CD4-positive, alpha-beta T cell treated with Interleukin-10 for 1 hour (primary cell): ENCODE data around the gene IGSF5.

ENCODE experiments used
- DNase-seq: peaks from one replicate; pipeline ENCODE4 v3.0.0-alpha.2; 2020

IGSF5 gene

GRCh38 chr21:39834543-39834942 lies 89.6 kb downstream of the IGSF5 start:
- DNase-seq: no peak

- no peak for DNase-seq
Measured at GRCh38 chr21:39837861-39838359, 92.9 kb downstream of the IGSF5 start.

GRCh38 chr21:39840373-39841097 lies 95.6 kb downstream of the IGSF5 start:
- DNase-seq: no peak

- DNase-seq: no peak
Measured at GRCh38 chr21:39842741-39843459, 97.9 kb downstream of the IGSF5 start.

- DNase-seq: no peak
Measured at GRCh38 chr21:39843483-39843882, 98.5 kb downstream of the IGSF5 start.

GRCh38 chr21:39843916-39844315 lies 98.9 kb downstream of the IGSF5 start:
- DNase-seq: no peak

GRCh38 chr21:39845571-39846130 lies 100.7 kb downstream of the IGSF5 start:
- no peak for DNase-seq

GRCh38 chr21:39847877-39848276 lies 102.9 kb downstream of the IGSF5 start:
- no peak for DNase-seq

GRCh38 chr21:39849014-39849655 lies 104.2 kb downstream of the IGSF5 start:
- DNase-seq: no peak

- no peak for DNase-seq
Measured at GRCh38 chr21:39850333-39850732, 105.3 kb downstream of the IGSF5 start.

- DNase-seq: no peak
Measured at GRCh38 chr21:39851002-39851618, 106.1 kb downstream of the IGSF5 start.
